Measurements from ENCODE around the gene KCTD10.

DNA sequence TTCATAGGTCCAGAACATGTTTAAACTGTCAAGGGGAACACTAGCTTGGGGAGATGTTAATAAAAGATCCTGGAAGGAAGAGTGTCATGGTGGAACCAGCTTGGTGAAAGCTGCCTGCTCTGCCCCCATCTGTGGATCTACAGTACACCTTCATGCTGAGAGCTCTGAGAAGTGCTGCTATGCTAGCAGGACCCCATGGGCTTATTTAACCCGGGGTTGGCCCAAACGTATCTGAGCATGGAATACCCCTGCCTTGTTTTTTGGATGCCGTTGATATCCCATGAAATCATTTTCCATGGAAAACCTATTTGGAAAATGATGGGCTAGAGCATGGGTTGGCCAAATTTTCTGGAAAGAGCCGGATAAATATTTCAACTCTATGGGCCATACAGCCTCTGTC, 14.6 kb upstream of the KCTD10 start:
- TF ChIP-seq ZNF445 (CRISPR knock-in tag; IDR thresholded peaks at IDR 0.05; ENCODE audit: low read depth) (no peak), TCF7L2 (IDR thresholded peaks at IDR 0.05; ENCODE audit: low read depth, low read length) (no peak), POLR2AphosphoS5 (IDR thresholded peaks at IDR 0.05; ENCODE audit: control insufficient read depth, insufficient read depth, low read depth, low read length) (no peak)
- TF ChIP-seq, protein P1, sequence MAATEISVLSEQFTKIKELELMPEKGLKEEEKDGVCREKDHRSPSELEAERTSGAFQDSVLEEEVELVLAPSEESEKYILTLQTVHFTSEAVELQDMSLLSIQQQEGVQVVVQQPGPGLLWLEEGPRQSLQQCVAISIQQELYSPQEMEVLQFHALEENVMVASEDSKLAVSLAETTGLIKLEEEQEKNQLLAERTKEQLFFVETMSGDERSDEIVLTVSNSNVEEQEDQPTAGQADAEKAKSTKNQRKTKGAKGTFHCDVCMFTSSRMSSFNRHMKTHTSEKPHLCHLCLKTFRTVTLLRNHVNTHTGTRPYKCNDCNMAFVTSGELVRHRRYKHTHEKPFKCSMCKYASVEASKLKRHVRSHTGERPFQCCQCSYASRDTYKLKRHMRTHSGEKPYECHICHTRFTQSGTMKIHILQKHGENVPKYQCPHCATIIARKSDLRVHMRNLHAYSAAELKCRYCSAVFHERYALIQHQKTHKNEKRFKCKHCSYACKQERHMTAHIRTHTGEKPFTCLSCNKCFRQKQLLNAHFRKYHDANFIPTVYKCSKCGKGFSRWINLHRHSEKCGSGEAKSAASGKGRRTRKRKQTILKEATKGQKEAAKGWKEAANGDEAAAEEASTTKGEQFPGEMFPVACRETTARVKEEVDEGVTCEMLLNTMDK (IDR thresholded peaks at IDR 0.05; ENCODE audit: borderline replicate concordance, insufficient read depth, low read depth, low read length, poor library complexity, severe bottlenecking), result no peak
